SH-SY5Y (cell line): ENCODE measurements around the gene ARL4C.

Experiments
- GATA2 ChIP-seq: IDR thresholded peaks from 2 replicates; pipeline ENCODE4 v1.6.1; 2011; ENCODE audit warnings: mild to moderate bottlenecking, low read depth, low read length
- GATA3 ChIP-seq: IDR thresholded peaks from 2 replicates; pipeline ENCODE4 v1.6.1; 2011; ENCODE audit warnings: low read depth, mild to moderate bottlenecking, low read length, moderate library complexity

The ARL4C gene

DNA sequence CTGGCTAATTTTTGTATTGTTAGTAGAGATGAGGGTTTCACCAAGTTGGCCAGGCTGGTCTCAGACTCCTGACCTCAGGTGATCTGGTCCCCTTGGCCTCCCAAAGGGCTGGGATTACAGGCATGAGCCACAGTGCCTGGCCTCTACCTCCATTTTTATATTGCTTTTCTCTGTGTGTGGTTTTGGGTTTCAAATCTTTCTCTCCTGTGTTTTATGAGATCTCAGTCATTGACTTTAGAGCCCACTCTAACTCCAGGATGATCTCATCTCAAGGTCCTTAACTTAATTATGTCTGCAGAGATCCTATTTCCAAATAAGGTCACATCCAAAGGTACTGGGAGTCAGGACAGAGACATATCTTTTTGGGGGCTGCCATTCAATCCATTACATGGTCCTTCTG lies 24.7 kb downstream of the ARL4C start:
- no peak for TF ChIP-seq GATA3

DNA sequence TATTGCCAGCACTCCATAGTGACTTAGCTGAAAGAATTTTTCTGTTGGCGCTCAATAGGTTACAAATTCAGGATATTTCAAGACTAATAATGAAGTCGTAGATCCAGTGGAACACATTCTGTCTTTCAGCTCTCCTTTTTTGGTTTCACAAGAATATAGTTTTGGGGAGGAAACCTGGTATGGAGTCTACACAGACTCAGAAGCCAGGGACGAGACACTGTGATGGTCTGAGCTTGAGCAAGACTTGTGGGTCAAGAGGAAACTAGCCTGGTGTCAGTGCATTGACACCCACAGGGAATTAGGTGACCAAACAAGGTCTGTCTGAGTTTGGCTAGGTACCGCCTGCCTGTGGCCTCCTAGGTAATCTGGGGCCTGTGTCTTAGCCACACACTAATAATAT lies 26.9 kb downstream of the ARL4C start:
- TF ChIP-seq GATA3 (no peak), GATA2 (no peak)

DNA sequence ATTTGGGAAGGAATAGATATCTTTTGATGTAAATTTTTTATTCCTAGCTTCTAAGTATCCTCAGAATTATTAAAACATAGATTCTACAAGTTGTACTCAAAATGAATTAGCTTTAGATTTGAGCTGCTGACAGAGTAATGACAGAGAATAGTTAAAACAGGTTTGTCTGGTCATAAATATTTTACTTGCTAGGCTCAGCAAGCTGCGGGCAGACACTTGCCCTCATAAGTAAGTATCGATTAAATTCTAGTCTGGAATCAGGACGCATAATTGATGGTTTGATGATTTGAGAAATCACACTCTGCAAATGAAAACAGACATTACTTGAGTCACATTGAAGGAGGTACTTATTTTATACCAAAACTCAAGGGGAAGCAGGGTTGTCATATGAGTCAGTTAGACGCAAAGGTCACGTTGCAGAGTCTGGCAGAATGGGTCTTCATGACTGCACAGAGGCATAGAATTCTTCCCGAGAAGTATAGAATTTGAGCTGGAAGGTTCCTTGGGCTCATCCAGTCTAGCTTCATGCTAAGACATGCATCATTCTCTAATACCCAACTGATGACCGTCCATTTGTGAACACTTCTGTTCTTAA lies 27.5 kb downstream of the ARL4C start:
- TF ChIP-seq GATA2 (no peak), GATA3 (no peak)

DNA sequence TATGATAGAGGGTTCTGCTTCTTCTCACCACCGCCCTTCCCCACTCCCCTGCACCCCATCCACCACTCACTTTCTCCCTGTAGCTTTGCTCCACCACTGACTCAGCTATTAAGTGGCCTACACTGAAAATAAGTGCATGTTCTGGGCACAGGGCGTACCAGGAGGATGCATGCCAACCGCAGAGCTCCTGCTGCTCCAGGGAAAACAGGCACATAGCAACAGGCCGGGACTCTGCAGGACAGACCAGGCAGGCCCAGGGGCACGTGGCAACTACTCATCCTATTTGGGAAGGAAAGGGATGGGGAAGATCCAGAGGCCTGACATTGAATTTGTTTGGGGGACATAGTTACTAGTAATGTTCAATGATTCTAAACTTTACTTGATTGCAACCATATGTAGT lies 28.4 kb downstream of the ARL4C start:
- TF ChIP-seq GATA3 (no peak), GATA2 (no peak)

DNA sequence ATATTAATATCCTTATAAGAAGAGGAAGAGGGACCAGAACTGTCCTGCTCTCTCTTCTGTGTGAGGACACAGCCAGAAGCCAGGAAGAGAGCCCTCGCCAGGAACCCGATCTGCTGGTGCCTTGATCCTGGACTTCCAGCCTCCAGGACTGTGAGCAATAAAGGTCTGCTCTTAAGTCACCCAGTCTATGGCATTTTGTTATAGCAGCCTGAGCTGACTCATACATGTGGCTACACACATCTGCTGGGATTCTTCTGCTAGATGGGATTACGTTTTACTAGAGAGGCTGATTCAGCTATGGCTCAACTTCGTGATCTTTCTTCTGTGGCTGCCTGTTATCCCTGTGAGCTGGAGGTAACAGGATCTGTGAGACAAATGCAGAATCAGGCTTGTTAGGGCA lies 29.6 kb downstream of the ARL4C start:
- no peak for TF ChIP-seq GATA2
- no peak for TF ChIP-seq GATA3

DNA sequence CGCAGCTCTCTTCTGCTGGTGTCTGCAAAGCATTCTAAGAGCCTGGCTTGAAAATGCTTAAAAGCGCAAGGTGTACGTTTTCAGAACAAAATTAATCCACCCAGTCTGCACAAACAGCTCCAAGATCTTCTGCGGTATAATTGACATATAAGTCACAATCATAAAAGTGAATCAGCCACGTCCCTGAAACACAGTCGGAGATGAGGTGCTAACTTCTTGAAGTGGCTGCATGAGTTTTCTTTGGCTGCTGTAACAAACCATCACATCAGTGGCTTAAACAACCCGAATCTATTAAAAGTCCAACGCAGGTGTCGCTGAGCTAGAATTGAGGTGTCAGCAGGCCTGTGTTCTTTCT lies 32.6 kb downstream of the ARL4C start:
- TF ChIP-seq GATA3 = no peak
- TF ChIP-seq GATA2 = no peak

DNA sequence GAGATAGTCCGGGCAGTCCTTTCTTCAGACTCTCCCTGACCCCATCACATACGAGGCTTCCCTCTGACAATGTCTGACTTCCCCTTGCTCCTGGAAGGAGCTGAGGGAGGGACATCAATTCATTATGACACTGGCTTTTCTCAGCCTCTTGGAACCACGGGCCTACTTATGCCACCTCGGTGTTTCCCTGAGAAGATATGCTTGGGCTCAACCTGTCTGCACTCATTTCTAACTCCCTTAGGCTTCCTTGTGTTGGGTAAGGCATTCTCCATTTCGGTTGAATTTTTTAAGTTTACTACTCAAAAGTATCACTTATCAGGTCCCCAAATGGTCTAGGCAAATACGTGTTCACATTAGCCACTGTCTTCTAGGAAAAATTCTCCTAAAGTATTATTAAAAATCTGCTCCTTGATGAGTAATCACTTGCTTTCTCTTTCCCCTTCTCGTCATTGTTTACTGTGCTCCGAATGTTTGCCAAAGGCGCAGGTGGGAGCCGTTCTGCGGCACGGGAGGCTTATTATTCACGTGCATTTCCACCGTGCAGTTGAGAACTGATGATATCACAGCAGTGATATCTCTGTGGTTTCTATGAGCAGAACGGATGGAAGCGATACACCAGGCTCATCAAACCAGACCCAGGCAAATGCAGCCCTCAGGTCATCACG lies 33.1 kb downstream of the ARL4C start:
- TF ChIP-seq GATA2 (peak; percentile 92), GATA3 (peak; percentile 71)

DNA sequence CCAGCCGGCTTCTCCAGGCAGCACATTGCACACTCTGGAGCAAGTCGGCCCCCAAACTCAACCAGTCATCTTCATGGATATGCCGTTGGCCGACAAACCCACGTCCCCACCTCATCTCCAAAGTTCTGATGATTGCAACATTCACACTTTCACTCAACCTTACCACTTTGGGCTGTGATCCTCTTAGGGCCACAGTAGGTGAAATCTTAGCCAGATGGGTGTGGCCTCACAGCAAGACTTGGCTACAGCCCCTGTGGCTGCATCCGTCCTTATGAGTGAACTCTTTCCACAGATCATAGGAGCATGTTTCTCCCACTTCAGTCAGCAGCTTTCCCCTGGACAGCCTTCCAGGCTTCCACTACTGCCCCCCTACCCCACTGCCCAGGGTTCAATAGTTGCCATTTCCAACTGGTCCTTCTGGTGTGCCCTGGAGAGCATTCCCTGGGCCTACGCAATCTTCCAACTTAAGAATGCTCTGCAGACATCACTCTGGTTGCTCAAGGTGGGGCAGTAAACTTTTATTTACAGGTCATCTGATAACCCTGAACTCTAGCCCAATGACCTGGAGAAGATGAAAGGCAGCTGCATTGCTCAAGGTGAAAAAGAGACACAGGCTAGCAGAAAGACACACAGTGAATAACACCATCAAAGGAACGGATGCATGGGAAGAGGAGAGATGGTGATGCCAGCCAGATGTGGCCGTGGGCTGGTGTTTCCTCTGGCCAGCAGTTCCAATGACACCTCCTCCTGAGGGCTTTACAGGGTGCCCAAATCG lies 34.5 kb downstream of the ARL4C start:
- no peak for TF ChIP-seq GATA3
- no peak for TF ChIP-seq GATA2

DNA sequence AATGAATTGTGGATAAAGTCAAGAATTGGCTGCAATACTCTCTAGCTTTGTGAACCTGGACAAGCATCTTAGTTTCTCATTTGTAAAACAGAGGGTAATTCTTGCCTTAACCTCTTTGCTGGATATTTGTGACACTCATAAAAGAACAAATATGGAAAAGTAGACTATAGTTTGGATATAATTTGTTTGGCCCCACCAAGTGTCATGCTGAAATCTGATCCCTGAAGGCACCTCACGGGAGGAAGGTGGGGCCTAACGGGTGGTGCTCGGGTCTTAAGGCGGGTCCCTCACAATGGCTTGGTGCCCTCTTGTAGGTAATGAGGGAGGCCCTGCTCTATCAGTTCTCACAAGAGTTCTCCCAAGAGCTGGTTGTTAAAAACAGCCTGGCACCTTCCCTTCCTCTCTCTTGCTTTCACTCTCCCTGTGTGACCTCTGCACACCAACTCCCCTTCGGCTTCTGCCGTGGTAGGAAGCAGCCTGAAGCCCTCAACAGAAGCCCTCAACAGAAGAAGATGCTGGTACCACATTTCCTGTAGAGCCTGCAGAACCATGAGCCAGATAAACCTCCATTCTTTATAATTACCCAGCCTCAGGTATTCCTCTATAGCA lies 37.4 kb downstream of the ARL4C start:
- TF ChIP-seq GATA2 (no peak), GATA3 (no peak)

DNA sequence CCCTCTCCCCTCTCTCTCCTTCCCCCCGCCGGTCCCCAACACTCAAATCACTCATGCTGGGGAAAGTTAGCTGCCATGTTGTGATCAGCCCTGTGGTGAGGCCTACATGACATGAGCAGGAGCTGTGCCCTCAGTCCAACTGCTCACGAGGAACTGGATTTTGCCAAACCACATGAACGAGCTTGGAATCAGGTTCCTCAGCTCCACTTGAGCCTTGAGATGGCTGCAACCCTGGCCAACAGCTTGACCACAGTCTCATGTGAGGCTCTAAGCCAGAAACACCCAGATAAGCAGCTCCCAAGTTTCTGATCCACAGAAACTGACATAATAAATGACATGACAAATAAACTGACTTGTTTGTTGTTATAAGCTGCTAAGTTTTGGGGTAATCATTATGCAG lies 38.4 kb downstream of the ARL4C start:
- no peak for TF ChIP-seq GATA2
- no peak for TF ChIP-seq GATA3

DNA sequence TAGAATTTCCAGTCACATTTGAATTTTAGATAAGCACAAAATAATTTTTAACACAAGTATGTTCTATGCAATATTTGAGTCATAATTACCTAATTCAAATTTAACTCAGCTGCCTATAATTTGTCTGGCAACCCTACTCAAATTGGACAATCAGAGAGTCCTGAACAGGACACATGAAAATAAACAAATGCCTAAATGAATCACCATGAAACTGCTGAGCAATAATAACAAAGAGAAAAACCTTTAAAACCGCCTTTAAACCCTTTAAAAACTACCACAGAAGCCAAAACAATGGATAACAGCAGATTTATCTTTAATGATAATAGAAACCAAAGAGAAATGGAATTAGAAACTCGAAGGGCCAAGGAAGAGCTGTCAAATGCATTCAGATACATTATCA lies 39.5 kb downstream of the ARL4C start:
- TF ChIP-seq GATA2 (no peak), GATA3 (no peak)

DNA sequence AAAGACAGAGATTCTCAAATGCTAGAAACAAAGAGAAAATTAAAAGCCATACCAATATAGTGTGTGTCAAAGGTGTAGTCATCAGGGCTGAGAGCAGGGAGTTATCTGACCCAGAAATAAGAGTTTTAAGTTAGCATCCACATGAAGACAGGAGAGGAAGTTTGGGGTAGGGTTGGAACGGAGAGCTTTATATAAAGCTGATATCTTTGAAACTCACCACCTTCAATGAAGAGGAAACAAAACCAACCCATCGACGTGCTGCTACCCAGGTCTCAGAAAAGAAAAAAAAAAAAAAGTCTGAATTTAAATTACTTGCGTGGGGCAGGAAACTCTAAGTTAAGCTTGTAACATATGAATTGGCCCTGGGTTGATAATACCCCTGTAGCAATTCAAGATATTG lies 42.4 kb downstream of the ARL4C start:
- TF ChIP-seq GATA2 (no peak), GATA3 (no peak)

DNA sequence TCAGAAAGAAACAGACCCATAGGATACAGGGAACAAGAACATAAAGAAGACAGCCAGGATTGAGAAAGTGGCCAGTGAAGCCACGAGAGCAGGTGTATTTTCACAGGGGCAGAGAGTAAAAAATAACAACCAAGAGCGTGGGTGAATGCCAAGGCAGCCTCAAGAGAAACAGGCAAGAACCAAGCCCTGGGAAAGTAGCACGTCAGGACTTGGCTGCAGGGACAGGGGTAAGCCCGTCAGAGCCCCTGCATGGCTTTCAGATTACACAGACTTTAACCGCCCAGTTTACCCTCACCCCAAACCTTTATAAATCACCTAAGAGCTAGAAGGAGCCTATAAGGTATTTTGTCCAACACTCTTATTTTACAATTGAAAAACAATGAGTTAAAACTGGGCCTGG lies 43.7 kb downstream of the ARL4C start:
- TF ChIP-seq GATA2 = no peak
- TF ChIP-seq GATA3 = no peak

DNA sequence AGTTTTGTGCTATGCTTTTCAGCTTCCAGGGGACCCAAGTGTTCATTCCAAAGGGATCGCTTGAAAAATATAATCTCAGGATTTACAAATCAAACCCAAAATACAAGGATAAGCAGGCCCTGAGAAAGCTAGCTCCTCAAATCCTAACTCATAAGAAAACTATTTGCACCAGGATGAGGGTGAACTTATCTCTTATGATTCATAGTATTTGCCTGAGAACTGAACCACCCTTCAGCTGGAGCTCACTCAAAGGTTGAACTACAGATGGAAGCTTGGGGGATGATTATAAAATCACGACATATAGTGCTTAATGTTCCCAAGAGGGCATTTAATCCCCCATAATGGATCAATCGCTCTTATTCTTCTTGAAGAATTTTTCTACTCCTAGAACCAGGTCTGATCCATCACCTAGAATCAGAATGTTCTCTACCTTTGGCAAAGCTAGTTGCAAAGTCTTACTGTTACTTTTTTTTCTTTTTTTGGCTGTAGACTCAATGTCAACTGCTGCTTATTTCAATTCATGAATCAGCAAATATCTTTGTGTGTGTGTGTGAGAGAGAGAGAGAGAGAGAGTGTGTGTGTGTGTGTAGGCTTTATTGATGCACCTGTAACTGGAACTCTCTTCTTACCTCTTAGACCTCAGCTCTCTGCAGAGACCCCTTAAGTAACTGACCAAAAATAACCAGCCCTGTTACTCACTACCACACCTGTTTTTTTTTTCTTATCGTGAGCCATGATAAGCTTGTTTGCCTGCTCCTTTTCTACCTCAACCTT lies 44.8 kb downstream of the ARL4C start:
- TF ChIP-seq GATA3 (no peak), GATA2 (no peak)
